WTC11 (cell line): ENCODE measurements around the gene PCSK5.

Experiments
- ATF3 ChIP-seq: sonication (generic); formaldehyde crosslinking; conservative IDR thresholded peaks from 2 replicates; pipeline ENCODE4 v1.8.1; 2022; ENCODE audit warnings: mild to moderate bottlenecking, missing genetic modification reagents
- CBFB ChIP-seq: sonication (generic); formaldehyde crosslinking; IDR thresholded peaks from 2 replicates; pipeline ENCODE4 v1.8.1; 2022; ENCODE audit warnings: mild to moderate bottlenecking, low read depth, missing genetic modification reagents
- CTCF ChIP-seq: fragments of 200-600 bp; IDR thresholded peaks from 2 replicates; pipeline ENCODE4 v1.8.0; 2022; ENCODE audit warnings: antibody characterized with exemption
- E2F4 ChIP-seq: sonication (generic); formaldehyde crosslinking; IDR thresholded peaks from 2 replicates; pipeline ENCODE4 v1.8.1; 2022; ENCODE audit warnings: low read depth, mild to moderate bottlenecking, moderate library complexity, missing genetic modification reagents, borderline replicate concordance
- E2F5 ChIP-seq: sonication (generic); formaldehyde crosslinking; IDR thresholded peaks from 2 replicates; pipeline ENCODE4 v1.8.1; 2022; ENCODE audit warnings: mild to moderate bottlenecking, moderate library complexity, missing genetic modification reagents
- SMAD3 ChIP-seq: sonication (generic); formaldehyde crosslinking; IDR thresholded peaks from 2 replicates; pipeline ENCODE4 v1.8.0; 2022; ENCODE audit warnings: missing genetic modification reagents, mild to moderate bottlenecking, borderline replicate concordance
- STAT6 ChIP-seq: sonication (generic); formaldehyde crosslinking; conservative IDR thresholded peaks from 2 replicates; pipeline ENCODE4 v1.8.1; 2023; ENCODE audit warnings: mild to moderate bottlenecking, low read depth, missing genetic modification reagents, moderate library complexity
- USF2 ChIP-seq: sonication (generic); formaldehyde crosslinking; IDR thresholded peaks from 2 replicates; pipeline ENCODE4 v1.8.1; 2023; ENCODE audit warnings: mild to moderate bottlenecking, missing genetic modification reagents, moderate library complexity
- ZBTB43 ChIP-seq: sonication (generic); formaldehyde crosslinking; IDR thresholded peaks from 2 replicates; pipeline ENCODE4 v1.8.1; 2023; ENCODE audit warnings: mild to moderate bottlenecking, missing genetic modification reagents
- ZNF232 ChIP-seq: sonication (generic); formaldehyde crosslinking; IDR thresholded peaks from 2 replicates; pipeline ENCODE4 v1.8.0; 2022; ENCODE audit warnings: mild to moderate bottlenecking, missing genetic modification reagents
- ZNF396 ChIP-seq: fragments of 250-450 bp; sonication (Bioruptor Pico); IDR thresholded peaks from 2 replicates; pipeline ENCODE4 v1.8.0; 2021; ENCODE audit warnings: mild to moderate bottlenecking, moderate library complexity, borderline replicate concordance

- no peak for TF ChIP-seq CBFB (CRISPR knock-in tag)
- TF ChIP-seq ATF3 (CRISPR knock-in tag) = no peak
- no peak for TF ChIP-seq CTCF
- TF ChIP-seq STAT6 (CRISPR knock-in tag) = no peak
- TF ChIP-seq E2F5 (CRISPR knock-in tag) = no peak
- no peak for TF ChIP-seq USF2 (CRISPR knock-in tag)
- no peak for TF ChIP-seq E2F4 (CRISPR knock-in tag)
- no peak for TF ChIP-seq ZNF396
- no peak for TF ChIP-seq SMAD3 (CRISPR knock-in tag)
- no peak for TF ChIP-seq ZNF232 (CRISPR knock-in tag)
- TF ChIP-seq ZBTB43 (CRISPR knock-in tag) = no peak
These were observed 459.4 kb downstream of the PCSK5 start for GRCh38 chr9:76349865-76350264.
